Kidney (tissue), 14 donors: ENCODE data around the gene F2. TPM values are rescaled to one million over a fixed set of nuclear protein-coding genes. Genes with fewer than 3 reads are reported as not detected.

ENCODE experiments used
- DNase-seq, 5 donors: peaks; one replicate each; pipeline ENCODE4 v3.0.0-alpha.2; 2013 to 2020
- FAIRE-seq: peaks from 2 replicates; lab custom pipeline; 2012; peaks lifted over from hg19 to GRCh38; lab: Jason Lieb, UNC
- H3K27ac ChIP-seq, 2 donors: one replicate each; pipeline ENCODE4 v1.7.0; 2013; ENCODE audit warnings: low read depth in 2 of 2, low read length in 2 of 2, inconsistent platforms in 1 of 2
- H3K27me3 ChIP-seq: one replicate; pipeline ENCODE4 v1.7.1; 2013; ENCODE audit warnings: low read length, inconsistent platforms; ENCODE audit not compliant: control insufficient read depth, insufficient read depth
- H3K36me3 ChIP-seq, 3 donors: one replicate each; pipeline versions ENCODE4 v1.7.0 to v1.7.1; 2013; ENCODE audit warnings: low read length in 3 of 3, control low read depth in 1 of 3, inconsistent platforms in 1 of 3; ENCODE audit not compliant: insufficient read depth in 3 of 3, control insufficient read depth in 2 of 3
- H3K4me1 ChIP-seq, 3 donors: one replicate each; pipeline versions ENCODE4 v1.7.0 to v1.7.1; 2013; ENCODE audit warnings: low read length in 3 of 3, inconsistent platforms in 1 of 3, low read depth in 1 of 3; ENCODE audit not compliant: control insufficient read depth in 2 of 3, insufficient read depth in 2 of 3
- H3K4me3 ChIP-seq, 3 donors: one replicate each; pipeline versions ENCODE4 v1.7.0 to v1.8.1; 2013; ENCODE audit warnings: low read length in 3 of 3, control low read depth in 1 of 3, inconsistent platforms in 1 of 3
- H3K9ac ChIP-seq, 3 donors: one replicate each; pipeline versions ENCODE4 v1.7.0 to v1.7.1; 2013; ENCODE audit warnings: low read length in 3 of 3, control low read depth in 1 of 3, inconsistent platforms in 1 of 3
- H3K9me3 ChIP-seq, 3 donors: one replicate each; pipeline versions ENCODE4 v1.7.0 to v1.7.1; 2013; ENCODE audit warnings: low read length in 3 of 3, control low read depth in 1 of 3, inconsistent platforms in 1 of 3; ENCODE audit not compliant: control insufficient read depth in 2 of 3, insufficient read depth in 1 of 3
- intact Hi-C: fragments of 100-400 bp; cut with DNase I; formaldehyde crosslinking; loops from one replicate; pipeline ENCODE4 v1.11.1; 2022
- polyA plus RNA-seq: library from polyadenylated mRNA; stranded (reverse); fragments of 350-450 nt; fragmentation: Illumina TruSeq; extraction: RNeasy Lipid Tissue Mini Kit (QIAGEN cat#74804); gene quantifications from one replicate; pipeline ENCODE4 v1.2.3, GENCODE V29; 2014; ENCODE audit warnings: low read depth, low replicate concordance; ENCODE audit not compliant: insufficient read depth
- total RNA-seq: library from RNA; stranded (reverse); fragmentation: NEBNext Ultra II Directional; extraction: Animal tissue kit (Norgen Biotek cat#: 25700); gene quantifications from one replicate; pipeline ENCODE4 v1.2.1, GENCODE V29; 2021
- TF ChIP-seq, protein P1 (sequence below): IDR thresholded peaks from 3 replicates; pipeline ENCODE4 v1.5.1; 2012; ENCODE audit warnings: mild to moderate bottlenecking, moderate library complexity, borderline replicate concordance; ENCODE audit not compliant: insufficient read depth; ENCODE audit errors: extremely low read depth
- donor health status: control.
- donor health status: control.
- donor health status: control.
- donor health status: control.
- donor health status: control.
- donor health status: DM: yes; HTN: yes; CAD: no.
- donor health status: Normal renal cell carcinoma (clear cell type).

Gene F2
- total and polyA plus RNA-seq, 2 donors from 2014 or later = not detected

GRCh38 chr11:46728659-46729040, 9.6 kb downstream of the F2 start:
- intact Hi-C loops = no loop called here
- H3K27ac ChIP-seq = no peak overlapping the region
- no peaks in the 10 kb centered on the region for H3K27me3 ChIP-seq
- FAIRE-seq = no peak
- TF ChIP-seq, protein P1, sequence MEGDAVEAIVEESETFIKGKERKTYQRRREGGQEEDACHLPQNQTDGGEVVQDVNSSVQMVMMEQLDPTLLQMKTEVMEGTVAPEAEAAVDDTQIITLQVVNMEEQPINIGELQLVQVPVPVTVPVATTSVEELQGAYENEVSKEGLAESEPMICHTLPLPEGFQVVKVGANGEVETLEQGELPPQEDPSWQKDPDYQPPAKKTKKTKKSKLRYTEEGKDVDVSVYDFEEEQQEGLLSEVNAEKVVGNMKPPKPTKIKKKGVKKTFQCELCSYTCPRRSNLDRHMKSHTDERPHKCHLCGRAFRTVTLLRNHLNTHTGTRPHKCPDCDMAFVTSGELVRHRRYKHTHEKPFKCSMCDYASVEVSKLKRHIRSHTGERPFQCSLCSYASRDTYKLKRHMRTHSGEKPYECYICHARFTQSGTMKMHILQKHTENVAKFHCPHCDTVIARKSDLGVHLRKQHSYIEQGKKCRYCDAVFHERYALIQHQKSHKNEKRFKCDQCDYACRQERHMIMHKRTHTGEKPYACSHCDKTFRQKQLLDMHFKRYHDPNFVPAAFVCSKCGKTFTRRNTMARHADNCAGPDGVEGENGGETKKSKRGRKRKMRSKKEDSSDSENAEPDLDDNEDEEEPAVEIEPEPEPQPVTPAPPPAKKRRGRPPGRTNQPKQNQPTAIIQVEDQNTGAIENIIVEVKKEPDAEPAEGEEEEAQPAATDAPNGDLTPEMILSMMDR = no peak
- no peaks in the 10 kb centered on the region for H3K4me1 ChIP-seq
- no peak overlapping the region for H3K4me3 ChIP-seq
- H3K36me3 ChIP-seq = no peaks in the 10 kb centered on the region
- DNase-seq = peak in 1 of 5 donors; percentile 26
- H3K9me3 ChIP-seq = no peaks in the 10 kb centered on the region
- H3K9ac ChIP-seq = no peak overlapping the region

DNA sequence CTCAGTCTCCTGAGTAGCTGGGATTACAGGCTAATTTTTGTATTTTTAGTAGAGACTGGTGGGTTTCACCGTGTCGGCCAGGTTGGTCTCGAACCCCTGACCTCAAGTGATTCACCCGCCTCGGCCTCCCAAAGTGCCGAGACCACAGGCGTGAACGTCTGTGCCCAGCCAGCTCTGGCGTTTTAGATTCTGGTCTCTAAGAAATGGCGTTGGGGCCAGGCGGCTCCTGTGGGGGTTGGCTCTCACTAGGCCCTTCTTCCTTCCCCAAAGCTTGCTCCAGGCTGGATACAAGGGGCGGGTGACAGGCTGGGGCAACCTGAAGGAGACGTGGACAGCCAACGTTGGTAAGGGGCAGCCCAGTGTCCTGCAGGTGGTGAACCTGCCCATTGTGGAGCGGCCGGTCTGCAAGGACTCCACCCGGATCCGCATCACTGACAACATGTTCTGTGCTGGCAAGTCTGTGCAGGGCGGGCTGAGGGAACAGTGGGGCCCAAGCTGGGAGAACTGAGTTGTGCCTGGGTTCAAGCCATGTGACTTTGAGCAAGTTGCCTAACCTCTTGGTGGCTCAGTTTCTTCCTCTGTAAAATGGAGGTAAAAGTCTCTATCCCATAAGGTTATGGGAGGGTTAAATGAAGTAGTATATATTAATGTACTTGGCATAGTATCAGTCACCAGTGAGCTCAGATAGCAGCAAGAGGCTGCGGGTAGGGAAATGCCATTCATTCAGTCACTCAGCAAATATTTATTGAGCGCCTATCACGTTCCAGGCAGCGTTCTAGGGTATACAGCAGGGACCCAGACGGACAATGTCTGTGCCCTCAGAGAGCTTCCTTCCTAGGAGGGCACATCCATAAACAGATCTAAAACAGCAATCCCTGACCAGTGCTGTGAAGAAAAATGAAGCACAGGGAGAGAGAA, 10.4 kb downstream of the F2 start:
- no peaks in the 10 kb centered on the region for H3K36me3 ChIP-seq
- TF ChIP-seq, protein P1 = no peak
- H3K9ac ChIP-seq = no peak overlapping the region
- no peak for FAIRE-seq
- intact Hi-C loops = no loop called here
- no peaks in the 10 kb centered on the region for H3K27me3 ChIP-seq
- H3K4me3 ChIP-seq = no peak overlapping the region
- H3K4me1 ChIP-seq = no peaks in the 10 kb centered on the region
- H3K9me3 ChIP-seq = no peaks in the 10 kb centered on the region
- peak in 1 of 5 donors; percentile 70 for DNase-seq
- H3K27ac ChIP-seq = no peak overlapping the region

GRCh38 chr11:46731545-46731944, 12.5 kb downstream of the F2 start:
- Histone ChIP-seq H3K36me3 (no peaks in the 10 kb centered on the region), H3K4me3 (no peak overlapping the region), H3K9ac (no peak overlapping the region), H3K27ac (no peak overlapping the region), H3K27me3 (no peaks in the 10 kb centered on the region), H3K9me3 (no peaks in the 10 kb centered on the region), H3K4me1 (no peaks in the 10 kb centered on the region)
- TF ChIP-seq, protein P1 = no peak
- intact Hi-C loops = no loop called here
- FAIRE-seq = no peak
- peak in 1 of 5 donors; percentile 7 for DNase-seq
